Smooth muscle cell (in vitro differentiated cells): Measurements from ENCODE around the gene GNG4. TPM values are rescaled to one million over a fixed set of nuclear protein-coding genes. Genes with fewer than 3 reads are reported as not detected.

Source experiments
- DNase-seq: peaks from one replicate; lab custom pipeline; 2025; ENCODE audit not compliant: unreplicated experiment; lab: John Stamatoyannopoulos, UW
- H2AFZ ChIP-seq: fragments of 200-600 bp; sonication (generic); 2 replicates; pipeline ENCODE4 v1.6.0; 2016; ENCODE audit warnings: antibody characterized with exemption, low read depth, mild to moderate bottlenecking
- H3F3A ChIP-seq: fragments of 200-600 bp; sonication (generic); 2 replicates; pipeline ENCODE4 v1.6.0; 2017; ENCODE audit warnings: antibody characterized with exemption, low read depth
- H3K27ac ChIP-seq: fragments of 200-600 bp; sonication (generic); 2 replicates; pipeline ENCODE4 v1.5.1; 2016; ENCODE audit warnings: low read depth, mild to moderate bottlenecking
- H3K27me3 ChIP-seq: fragments of 200-600 bp; sonication (generic); 2 replicates; pipeline ENCODE4 v1.6.1; 2016; ENCODE audit warnings: low read depth, mild to moderate bottlenecking
- H3K36me3 ChIP-seq: fragments of 200-600 bp; sonication (generic); 2 replicates; pipeline ENCODE4 v1.5.1; 2016; ENCODE audit warnings: low read depth
- H3K4me1 ChIP-seq: fragments of 200-600 bp; sonication (generic); 2 replicates; pipeline ENCODE4 v1.5.1; 2016; ENCODE audit warnings: low read depth
- H3K4me2 ChIP-seq: fragments of 200-600 bp; sonication (generic); 2 replicates; pipeline ENCODE4 v1.6.0; 2016; ENCODE audit warnings: mild to moderate bottlenecking
- H3K4me3 ChIP-seq: fragments of 200-600 bp; sonication (generic); 2 replicates; pipeline ENCODE4 v1.5.1; 2016; ENCODE audit warnings: mild to moderate bottlenecking
- H3K79me2 ChIP-seq: fragments of 200-600 bp; sonication (generic); 2 replicates; pipeline ENCODE4 v1.6.0; 2016; ENCODE audit warnings: low read depth, mild to moderate bottlenecking
- H3K9ac ChIP-seq: fragments of 200-600 bp; sonication (generic); 2 replicates; pipeline ENCODE4 v1.6.0; 2016; ENCODE audit warnings: low read depth
- H3K9me3 ChIP-seq: fragments of 200-600 bp; sonication (generic); replicated peaks from 2 replicates; pipeline ENCODE4 v1.5.1; 2016; ENCODE audit warnings: low read depth
- H4K20me1 ChIP-seq: fragments of 200-600 bp; sonication (generic); 2 replicates; pipeline ENCODE4 v1.6.0; 2016; ENCODE audit warnings: low read depth
- CTCF ChIP-seq: fragments of 200-600 bp; sonication (generic); IDR thresholded peaks from 2 replicates; pipeline ENCODE4 v1.5.1; 2017; ENCODE audit warnings: borderline replicate concordance, mild to moderate bottlenecking, antibody characterized with exemption; ENCODE audit not compliant: insufficient read depth, poor library complexity, severe bottlenecking
- WGBS: methylation state at CpG from one replicate; pipeline ENCODE4 v1.1.7; 2016; ENCODE audit warnings: low lambda C conversion rate; 5-methylcytosine and 5-hydroxymethylcytosine counted together
- polyA plus RNA-seq: library from polyadenylated mRNA; unstranded; fragments of >200 nt; fragmentation: Nextera tagmentation; extraction: Ambion mirVana; gene quantifications from 2 replicates; pipeline ENCODE4 v1.2.1, GENCODE V29; 2016
- total RNA-seq: library from RNA; depleted of rRNA; stranded (reverse); fragments of >200 nt; gene quantifications from 2 replicates; pipeline ENCODE4 v1.2.3, GENCODE V29; 2014

Gene GNG4
- total and polyA plus RNA-seq, 2 experiments from 2014 or later: 2.7 to 3.1 TPM

DNA sequence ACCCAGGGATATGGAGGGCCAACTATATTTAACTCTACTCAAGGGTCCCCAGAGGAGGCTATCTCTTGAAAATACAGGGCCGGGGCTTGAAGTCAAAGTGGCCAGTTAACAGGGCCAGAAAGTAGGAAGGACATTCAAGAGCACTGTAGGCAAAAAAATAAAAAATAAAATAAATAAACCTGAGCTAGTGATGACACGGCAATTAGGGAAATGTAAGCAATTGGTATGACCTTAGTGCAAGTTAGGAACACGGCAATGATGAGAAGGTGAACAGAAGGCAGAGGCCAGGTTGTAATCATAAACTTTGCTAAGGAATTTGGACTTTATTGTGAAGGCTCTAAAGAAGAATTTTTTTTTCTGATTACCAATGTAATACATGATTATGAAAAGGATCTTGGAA is 142.0 kb downstream of the GNG4 start:
- H3K4me2 ChIP-seq: no peak overlapping the region
- H2AFZ ChIP-seq: no peak overlapping the region
- no peak for TF ChIP-seq CTCF
- 92% methylated on average over 3 of the region's 3 CpGs for WGBS
- H3K9me3 ChIP-seq: no peaks in the 10 kb centered on the region
- H3K27me3 ChIP-seq: no peaks in the 10 kb centered on the region
- peaks cover 8% of the 10 kb centered on the region for H3F3A ChIP-seq
- peaks cover 1% of the 10 kb centered on the region for H4K20me1 ChIP-seq
- no peaks in the 10 kb centered on the region for H3K36me3 ChIP-seq
- no peak for DNase-seq
- peaks cover 4% of the 10 kb centered on the region for H3K4me1 ChIP-seq
- peaks cover 7% of the 10 kb centered on the region for H3K79me2 ChIP-seq
- no peak overlapping the region for H3K4me3 ChIP-seq
- no peak overlapping the region for H3K9ac ChIP-seq
- H3K27ac ChIP-seq: no peak overlapping the region

DNA sequence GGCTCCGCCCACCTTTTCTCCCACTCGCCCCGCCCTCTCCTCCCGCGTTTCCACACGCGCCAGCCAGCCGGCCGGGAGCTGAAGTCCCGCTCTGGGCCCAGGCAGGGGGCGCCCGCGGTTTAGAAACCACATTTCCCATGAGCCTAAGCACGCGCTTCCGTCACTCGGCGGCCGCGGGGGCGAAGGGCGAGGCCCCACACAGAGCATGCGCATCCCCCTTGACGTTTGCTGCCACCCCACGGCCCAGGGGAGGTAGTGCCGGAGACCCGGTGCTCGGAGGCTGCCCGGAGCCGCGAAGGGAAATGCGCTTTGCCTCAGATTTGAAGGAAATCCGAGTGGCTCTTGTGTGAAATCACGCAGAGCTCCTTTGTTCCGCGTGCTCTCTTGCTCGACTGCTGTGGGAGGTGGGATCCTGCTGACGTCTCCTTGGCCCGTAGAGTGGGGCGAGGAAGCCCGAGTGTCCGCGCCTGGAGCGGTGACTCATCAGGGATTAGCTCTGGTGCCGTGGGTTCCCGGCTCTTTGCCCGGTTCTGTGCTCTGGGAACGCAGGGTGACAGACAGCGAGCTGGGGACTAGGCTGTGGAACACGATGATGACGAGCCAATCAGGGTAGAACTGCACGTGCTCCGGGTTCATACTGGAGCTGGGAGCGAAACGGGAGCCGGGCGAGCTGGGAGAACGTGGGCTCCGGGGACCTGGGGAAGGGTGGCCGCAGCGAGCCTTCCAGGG is 144.9 kb downstream of the GNG4 start:
- peak overlapping the region; percentile 91 for H3K27ac ChIP-seq
- WGBS: 2% methylated on average over 55 of the region's 61 CpGs
- no peaks in the 10 kb centered on the region for H3K9me3 ChIP-seq
- TF ChIP-seq CTCF: peak; percentile 64
- H3F3A ChIP-seq: peaks cover 13% of the 10 kb centered on the region
- H3K4me3 ChIP-seq: peak overlapping the region; percentile 91
- H2AFZ ChIP-seq: peak overlapping the region; percentile 13
- no peaks in the 10 kb centered on the region for H3K27me3 ChIP-seq
- H3K4me1 ChIP-seq: peaks cover 8% of the 10 kb centered on the region
- peak overlapping the region; percentile 84 for H3K4me2 ChIP-seq
- peaks cover 29% of the 10 kb centered on the region for H4K20me1 ChIP-seq
- H3K79me2 ChIP-seq: peaks cover 36% of the 10 kb centered on the region
- peak; percentile 98 for DNase-seq
- H3K36me3 ChIP-seq: no peaks in the 10 kb centered on the region
- H3K9ac ChIP-seq: peak overlapping the region; percentile 75

DNA sequence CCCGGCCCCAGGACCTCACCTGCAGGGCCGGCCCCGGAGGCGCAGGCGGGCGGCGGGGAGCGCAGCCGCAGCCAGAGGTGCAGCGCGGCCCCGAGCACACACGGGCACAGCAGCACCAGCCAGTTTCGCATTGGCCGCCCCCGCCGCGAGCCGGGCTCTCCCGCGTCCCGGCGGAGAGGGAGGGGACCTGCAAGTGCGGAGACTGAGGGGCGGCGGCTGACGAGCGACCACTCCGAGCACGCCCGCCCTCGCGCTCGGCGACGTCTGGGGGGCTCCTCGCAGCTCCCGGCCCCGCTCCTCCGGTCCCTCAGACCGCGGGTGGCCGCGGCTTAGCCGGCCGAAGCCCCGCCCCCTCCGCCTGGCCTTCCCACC is 145.5 kb downstream of the GNG4 start, which contains the start of gene B3GALNT2:
Gene B3GALNT2 (minus strand): TSS at position 331 of the 372 bp plus-strand sequence. CDS start 200 bp downstream, at position 131.
- 2% methylated on average over 11 of the region's 48 CpGs for WGBS
- peaks cover 13% of the 10 kb centered on the region for H3F3A ChIP-seq
- H3K79me2 ChIP-seq: peaks cover 41% of the 10 kb centered on the region
- peak within 1 kb of the TSS; percentile 75 for H3K9ac ChIP-seq
- H2AFZ ChIP-seq: peak within 1 kb of the TSS; percentile 60
- H3K4me1 ChIP-seq: peaks cover 8% of the 10 kb centered on the region
- H3K27me3 ChIP-seq: no peaks in the 10 kb centered on the region
- H3K9me3 ChIP-seq: no peaks in the 10 kb centered on the region
- peak within 1 kb of the TSS; percentile 91 for H3K27ac ChIP-seq
- peak within 1 kb of the TSS; percentile 91 for H3K4me3 ChIP-seq
- H4K20me1 ChIP-seq: peaks cover 34% of the 10 kb centered on the region
- no peaks in the 10 kb centered on the region for H3K36me3 ChIP-seq
- no peak for DNase-seq
- H3K4me2 ChIP-seq: peak within 1 kb of the TSS; percentile 84
- no peak for TF ChIP-seq CTCF
